A375 (cell line): Measurements from ENCODE around the gene CDCA8. TPM values are rescaled to one million over a fixed set of nuclear protein-coding genes. Genes with fewer than 3 reads are reported as not detected.

ENCODE experiments used
- small RNA-seq: library from RNA; depleted of rRNA; stranded (forward); fragments of <200 nt; gene quantifications from one replicate; pipeline ENCODE3, GENCODE V24; 2014
- total RNA-seq: library from RNA; depleted of rRNA; stranded (reverse); fragments of >200 nt; shearing (Covaris generic); gene quantifications from 2 replicates; pipeline ENCODE4 v1.2.3, GENCODE V29; 2014; rRNA removed

The CDCA8 gene
- total RNA-seq, result 18.6 and 24.2 TPM in 2 replicates

GRCh38 chr1:37692078-37692833, at the start of gene CDCA8:
Gene CDCA8 (plus strand): TSS chr1:37692516. CDS start chr1:37692691, 175 bp downstream.

Small RNA genes within 50 kb of the gene (small RNA-seq; reads per million reads assigned to genes)
- gene RF00019, result not detected

Other genes starting within 250 kb of the CDCA8 start
- 14.9 and 16.8 TPM in 2 replicates for gene ZC3H12A, start 217.9 kb upstream of the CDCA8 start, total RNA-seq
- 100 and 101 TPM in 2 replicates for gene MEAF6, start 177.8 kb upstream of the CDCA8 start, total RNA-seq
- gene SNIP1, start 138.2 kb upstream of the CDCA8 start, total RNA-seq, result 24.8 and 28.9 TPM in 2 replicates
- 0.41 TPM in 1 of 2 replicates, not detected in the other for gene DNALI1, start 135.6 kb upstream of the CDCA8 start, total RNA-seq
- 158 and 171 TPM in 2 replicates for gene GNL2, start 96.6 kb upstream of the CDCA8 start, total RNA-seq
- not detected in 2 replicates for gene RSPO1, start 57.6 kb upstream of the CDCA8 start, total RNA-seq
- not detected in 2 replicates for gene EPHA10, start 72.6 kb downstream of the CDCA8 start, total RNA-seq
- gene MANEAL, start 101.3 kb downstream of the CDCA8 start, total RNA-seq, result 18.6 and 19.4 TPM in 2 replicates
- 63.8 and 70.0 TPM in 2 replicates for gene C1orf122, start 115.3 kb downstream of the CDCA8 start, total RNA-seq
- 82.0 and 83.1 TPM in 2 replicates for gene YRDC, start 115.7 kb downstream of the CDCA8 start, total RNA-seq
- gene MTF1, start 167.1 kb downstream of the CDCA8 start, total RNA-seq, result 3.6 and 7.0 TPM in 2 replicates